ENCODE results near the gene TMEM255B. TPM values are rescaled to one million over a fixed set of nuclear protein-coding genes. Genes with fewer than 3 reads are reported as not detected.
A peak's percentile ranks its signal among the peaks of the same experiment; 100 is the strongest.
"Not testable (repeated sequence)": the region's sequence is repeated elsewhere in the genome, so short reads cannot be mapped to it uniquely, and the experiment has no call there.

Gene TMEM255B
- total RNA-seq, 1 experiment from 2014 or later = 7.7 TPM

GRCh38 chr13:113822956-113823744 lies 64.1 kb downstream of the TMEM255B start (continued):
- TF ChIP-seq RAD21 (IDR thresholded peaks at IDR 0.05; ENCODE audit: low read depth) = no peak

GRCh38 chr13:113823771-113824170 lies 64.7 kb downstream of the TMEM255B start:
- no peaks in the 10 kb centered on the region for H3K27me3 ChIP-seq (ENCODE audit: insufficient read depth, low read length)
- RAD21 ChIA-PET (ENCODE audit: low non-redundant PET in 1 of 2, low total read pairs in 2 of 2, uncharacterized antibody in 2 of 2, unreplicated experiment in 2 of 2) = no interaction called here
- H3K9me3 ChIP-seq (ENCODE audit: control insufficient read depth in 1 of 2, insufficient read depth in 1 of 2, low read depth in 1 of 2, low read length in 2 of 2) = no peaks in the 10 kb centered on the region
- no peak for DNase-seq (ENCODE audit: low read depth, low spot score)
- no peak overlapping the region for H2AFZ ChIP-seq (ENCODE audit: low read depth, low read length, poor library complexity, severe bottlenecking)
- no peak overlapping the region for H3K9ac ChIP-seq (ENCODE audit: low read length)
- no peaks in the 10 kb centered on the region for H3K4me1 ChIP-seq (ENCODE audit: control insufficient read depth in 1 of 2, insufficient read depth in 2 of 2, low read length in 2 of 2)
- ATAC-seq = no peak
- POLR2A ChIA-PET = no interaction called here
- H3K27ac ChIP-seq (ENCODE audit: low read depth, low read length) = no peak overlapping the region
- intact Hi-C loops (cut with micrococcal nuclease) = no loop called here
- no peaks in the 10 kb centered on the region for H4K20me1 ChIP-seq (ENCODE audit: insufficient read depth)
- no peak overlapping the region for H3K4me2 ChIP-seq (ENCODE audit: low read length)
- BruUV-seq (replicated peaks) = no TSS peak
- CTCF ChIA-PET = no interaction called here
- no peak for TF ChIP-seq JUND (IDR thresholded peaks at IDR 0.05)
- 0 out of 2 replicates have a peak, but pooled peaks have one; percentile 25 for TF ChIP-seq POLR2AphosphoS5 (IDR thresholded peaks at IDR 0.05; ENCODE audit: low read depth, low read length)
- no peak overlapping the region for H3K4me3 ChIP-seq (replicated peaks in 1 of 2; ENCODE audit: low read depth in 1 of 2, low read length in 2 of 2)
- H3K36me3 ChIP-seq (ENCODE audit: control insufficient read depth in 1 of 2, insufficient read depth in 2 of 2, low read length in 2 of 2) = peaks cover 9 to 21% of the 10 kb centered on the region in 2 experiments; a peak in 2 of 4 replicates
- H3K9me2 ChIP-seq (ENCODE audit: insufficient read depth) = no peaks in the 10 kb centered on the region
- H3K79me2 ChIP-seq (ENCODE audit: insufficient read depth, low read length) = peaks cover 44% of the 10 kb centered on the region

- 0 out of 2 replicates have a peak, but pooled peaks have one; percentile 6 for ATAC-seq
- Histone ChIP-seq H3K27me3 (ENCODE audit: insufficient read depth, low read length) (no peaks in the 10 kb centered on the region), H3K4me2 (ENCODE audit: low read length) (no peak overlapping the region), H3K9me3 (ENCODE audit: control insufficient read depth in 1 of 2, insufficient read depth in 1 of 2, low read depth in 1 of 2, low read length in 2 of 2) (no peaks in the 10 kb centered on the region), H3K36me3 (ENCODE audit: control insufficient read depth in 1 of 2, insufficient read depth in 2 of 2, low read length in 2 of 2) (peaks cover 6 to 13% of the 10 kb centered on the region in 2 experiments; a peak in 2 of 4 replicates), H4K20me1 (ENCODE audit: insufficient read depth) (no peaks in the 10 kb centered on the region), H3K9me2 (ENCODE audit: insufficient read depth) (no peaks in the 10 kb centered on the region), H3K27ac (ENCODE audit: low read depth, low read length) (no peak overlapping the region), H3K4me1 (ENCODE audit: control insufficient read depth in 1 of 2, insufficient read depth in 2 of 2, low read length in 2 of 2) (no peaks in the 10 kb centered on the region), H3K79me2 (ENCODE audit: insufficient read depth, low read length) (peaks cover 28% of the 10 kb centered on the region; the same call in 1 of the 2 replicates), H2AFZ (ENCODE audit: low read depth, low read length, poor library complexity, severe bottlenecking) (no peak overlapping the region), H3K9ac (ENCODE audit: low read length) (no peak overlapping the region), H3K4me3 (replicated peaks in 1 of 2; ENCODE audit: low read depth in 1 of 2, low read length in 2 of 2) (no peak overlapping the region)
- intact Hi-C loops (cut with micrococcal nuclease) = no loop called here
- RAD21 ChIA-PET (ENCODE audit: low non-redundant PET in 1 of 2, low total read pairs in 2 of 2, uncharacterized antibody in 2 of 2, unreplicated experiment in 2 of 2) = no interaction called here
- DNase-seq (ENCODE audit: low read depth, low spot score) = no peak
- POLR2A ChIA-PET = no interaction called here
- BruUV-seq (replicated peaks) = no TSS peak
- CTCF ChIA-PET = no interaction called here
- TF ChIP-seq YY1 (IDR thresholded peaks at IDR 0.05; ENCODE audit: extremely low read depth, insufficient replicate concordance, low read depth, low read length) (no peak), POLR2A (IDR thresholded peaks at IDR 0.05; ENCODE audit: borderline replicate concordance, extremely low read depth, insufficient read depth, insufficient read length) (no peak)
Measured at GRCh38 chr13:113825841-113826240, 66.8 kb downstream of the TMEM255B start.

GRCh38 chr13:113826446-113826845 lies 67.4 kb downstream of the TMEM255B start:
- POLR2A ChIA-PET; H3K4me1 ChIP-seq (ENCODE audit: control insufficient read depth in 1 of 2, insufficient read depth in 2 of 2, low read length in 2 of 2); RAD21 ChIA-PET (ENCODE audit: low non-redundant PET in 1 of 2, low total read pairs in 2 of 2, uncharacterized antibody in 2 of 2, unreplicated experiment in 2 of 2); H3K9me2 ChIP-seq (ENCODE audit: insufficient read depth); intact Hi-C loops (cut with micrococcal nuclease); H3K27me3 ChIP-seq (ENCODE audit: insufficient read depth, low read length); BruUV-seq (replicated peaks); H3K4me2 ChIP-seq (ENCODE audit: low read length); H3K9ac ChIP-seq (ENCODE audit: low read length); H3K27ac ChIP-seq (ENCODE audit: low read depth, low read length); ATAC-seq; H4K20me1 ChIP-seq (ENCODE audit: insufficient read depth); H3K9me3 ChIP-seq (ENCODE audit: control insufficient read depth in 1 of 2, insufficient read depth in 1 of 2, low read depth in 1 of 2, low read length in 2 of 2); H2AFZ ChIP-seq (ENCODE audit: low read depth, low read length, poor library complexity, severe bottlenecking); CTCF ChIA-PET; DNase-seq (ENCODE audit: low read depth, low spot score); H3K4me3 ChIP-seq (replicated peaks in 1 of 2; ENCODE audit: low read depth in 1 of 2, low read length in 2 of 2): not testable (repeated sequence)
- peaks cover 6 to 13% of the 10 kb centered on the region in 2 experiments; a peak in 2 of 4 replicates for H3K36me3 ChIP-seq (ENCODE audit: control insufficient read depth in 1 of 2, insufficient read depth in 2 of 2, low read length in 2 of 2)
- H3K79me2 ChIP-seq (ENCODE audit: insufficient read depth, low read length) = peaks cover 21% of the 10 kb centered on the region; the same call in 1 of the 2 replicates
